ENCODE results near the gene EYS. TPM values are rescaled to one million over a fixed set of nuclear protein-coding genes. Genes with fewer than 3 reads are reported as not detected.
"Not testable (repeated sequence)": the region's sequence is repeated elsewhere in the genome, so short reads cannot be mapped to it uniquely, and the experiment has no call there.

The EYS gene
- total RNA-seq, 2 donors from 2014 or later = not detected

GRCh38 chr6:63764318-63764916 is 1942.6 kb downstream of the EYS start:
- Mint-ChIP-seq H3K27ac (no peak overlapping the region), H3K27me3 (peaks cover 14% of the 10 kb centered on the region), H3K4me1 (no peaks in the 10 kb centered on the region), H3K4me3 (no peak overlapping the region), H3K36me3 (ENCODE audit: low read depth) (no peaks in the 10 kb centered on the region)
- no peaks in the 10 kb centered on the region for H3K9me3 ChIP-seq (ENCODE audit: control insufficient read depth, low read length, poor library complexity, severe bottlenecking)
- DNase-seq (no peak), ATAC-seq (peak; percentile 49)

DNA sequence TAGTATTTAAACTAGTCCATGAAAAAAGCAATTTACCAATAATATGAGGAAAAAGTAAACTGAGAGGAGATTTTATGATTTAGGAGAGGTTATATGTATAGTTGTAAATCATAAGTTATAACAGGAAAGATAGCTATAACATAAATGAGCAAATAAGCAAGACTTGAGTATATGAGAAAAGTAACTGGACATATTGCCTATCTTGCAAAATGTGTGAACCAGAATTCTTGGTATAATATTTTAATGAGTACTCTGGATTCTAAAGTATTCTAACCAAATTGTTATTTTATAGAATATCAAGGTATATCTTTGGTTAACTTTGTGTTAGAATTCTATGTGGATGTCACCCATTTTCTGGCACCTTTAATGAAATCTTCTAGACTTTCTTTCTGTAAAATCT is 1946.8 kb downstream of the EYS start:
- no peak overlapping the region for H3K4me3 Mint-ChIP-seq
- no peak overlapping the region for H3K27ac Mint-ChIP-seq
- peaks cover 6% of the 10 kb centered on the region for H3K9me3 ChIP-seq (ENCODE audit: control insufficient read depth, low read length, poor library complexity, severe bottlenecking)
- DNase-seq (no peak), ATAC-seq (no peak)
- H3K36me3 Mint-ChIP-seq (ENCODE audit: low read depth) = peaks cover 3% of the 10 kb centered on the region
- H3K27me3 Mint-ChIP-seq = no peaks in the 10 kb centered on the region
- H3K4me1 Mint-ChIP-seq = no peaks in the 10 kb centered on the region

- DNase-seq (no peak), ATAC-seq (no peak)
- Mint-ChIP-seq H3K4me1 (no peaks in the 10 kb centered on the region), H3K27me3 (no peaks in the 10 kb centered on the region), H3K27ac (no peak overlapping the region), H3K4me3 (no peak overlapping the region), H3K36me3 (ENCODE audit: low read depth) (peaks cover 3% of the 10 kb centered on the region)
- peaks cover 6% of the 10 kb centered on the region for H3K9me3 ChIP-seq (ENCODE audit: control insufficient read depth, low read length, poor library complexity, severe bottlenecking)
These were observed 1947.4 kb downstream of the EYS start for GRCh38 chr6:63759605-63760105.

- DNase-seq (no peak), ATAC-seq (no peak)
- Mint-ChIP-seq H3K27me3 (no peaks in the 10 kb centered on the region), H3K27ac (no peak overlapping the region), H3K36me3 (ENCODE audit: low read depth) (peaks cover 3% of the 10 kb centered on the region), H3K4me1 (no peaks in the 10 kb centered on the region), H3K4me3 (no peak overlapping the region)
- peaks cover 6% of the 10 kb centered on the region for H3K9me3 ChIP-seq (ENCODE audit: control insufficient read depth, low read length, poor library complexity, severe bottlenecking)
These were observed 1949.2 kb downstream of the EYS start for GRCh38 chr6:63757826-63758225.

- not testable (repeated sequence) for H3K4me1 Mint-ChIP-seq; H3K36me3 Mint-ChIP-seq (ENCODE audit: low read depth); H3K27me3 Mint-ChIP-seq; DNase-seq; ATAC-seq; H3K4me3 Mint-ChIP-seq; H3K27ac Mint-ChIP-seq; H3K9me3 ChIP-seq (ENCODE audit: control insufficient read depth, low read length, poor library complexity, severe bottlenecking)
These were observed 1949.8 kb downstream of the EYS start for GRCh38 chr6:63757275-63757674.

GRCh38 chr6:63750400-63750799 is 1956.6 kb downstream of the EYS start:
- H3K9me3 ChIP-seq (ENCODE audit: control insufficient read depth, low read length, poor library complexity, severe bottlenecking) = no peaks in the 10 kb centered on the region
- Mint-ChIP-seq H3K36me3 (ENCODE audit: low read depth) (no peaks in the 10 kb centered on the region), H3K4me3 (no peak overlapping the region), H3K4me1 (no peaks in the 10 kb centered on the region), H3K27ac (no peak overlapping the region), H3K27me3 (no peaks in the 10 kb centered on the region)
- DNase-seq = no peak
- ATAC-seq = no peak

- DNase-seq (no peak), ATAC-seq (no peak)
- Mint-ChIP-seq H3K4me1 (peaks cover 2% of the 10 kb centered on the region), H3K36me3 (ENCODE audit: low read depth) (no peaks in the 10 kb centered on the region), H3K4me3 (no peak overlapping the region), H3K27ac (no peak overlapping the region), H3K27me3 (no peaks in the 10 kb centered on the region)
- H3K9me3 ChIP-seq (ENCODE audit: control insufficient read depth, low read length, poor library complexity, severe bottlenecking) = no peaks in the 10 kb centered on the region
These were observed 1961.2 kb downstream of the EYS start for GRCh38 chr6:63745784-63746183.

DNA sequence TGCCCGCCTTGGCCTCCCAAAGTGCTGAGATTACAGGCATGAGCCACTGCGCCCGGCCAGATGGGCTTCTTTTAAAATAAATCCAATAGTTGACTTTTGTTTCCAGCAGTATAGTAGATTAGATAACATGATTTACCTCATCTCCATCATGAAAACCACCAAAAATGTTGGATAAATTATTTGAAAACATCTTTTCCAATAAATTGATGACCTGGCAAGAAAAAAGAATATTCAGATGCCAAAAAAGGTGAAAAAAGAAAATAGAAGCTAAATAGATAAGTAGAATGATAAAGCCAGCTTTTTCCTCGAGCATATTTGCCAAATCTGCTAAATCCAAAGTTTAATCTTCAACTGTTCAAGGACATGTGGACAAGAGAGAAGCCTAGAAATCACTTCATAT is 1962.2 kb downstream of the EYS start:
- no peaks in the 10 kb centered on the region for H3K27me3 Mint-ChIP-seq
- H3K4me1 Mint-ChIP-seq = peaks cover 2% of the 10 kb centered on the region
- no peaks in the 10 kb centered on the region for H3K9me3 ChIP-seq (ENCODE audit: control insufficient read depth, low read length, poor library complexity, severe bottlenecking)
- H3K4me3 Mint-ChIP-seq = no peak overlapping the region
- no peak overlapping the region for H3K27ac Mint-ChIP-seq
- no peaks in the 10 kb centered on the region for H3K36me3 Mint-ChIP-seq (ENCODE audit: low read depth)
- ATAC-seq (no peak), DNase-seq (no peak)

- Mint-ChIP-seq H3K36me3 (ENCODE audit: low read depth) (no peaks in the 10 kb centered on the region), H3K4me1 (peaks cover 2% of the 10 kb centered on the region)
These were observed 1963.3 kb downstream of the EYS start for GRCh38 chr6:63743691-63744090.

DNA sequence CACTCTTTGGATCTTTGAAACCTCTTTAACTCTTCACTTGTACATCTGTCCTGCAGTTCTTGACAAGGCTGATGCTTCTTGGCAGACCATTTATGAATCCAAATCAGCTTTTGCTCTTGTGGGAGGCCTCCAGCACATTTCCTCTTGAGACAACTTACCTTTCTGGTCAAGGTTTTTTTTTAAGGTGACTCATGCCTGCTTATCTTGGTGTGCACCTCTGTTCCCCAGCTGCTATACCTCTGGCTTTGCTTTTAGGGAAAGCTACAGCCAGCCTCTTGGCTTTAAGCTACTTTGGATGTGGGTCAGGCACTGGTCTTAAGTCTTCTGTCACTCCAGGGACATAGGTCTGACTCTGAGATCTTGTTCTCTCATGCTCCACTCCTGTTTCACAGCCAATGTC is 1965.0 kb downstream of the EYS start:
- H3K9me3 ChIP-seq (ENCODE audit: control insufficient read depth, low read length, poor library complexity, severe bottlenecking) = no peaks in the 10 kb centered on the region
- Mint-ChIP-seq H3K27ac (peak overlapping the region; percentile 6), H3K4me3 (no peak overlapping the region), H3K27me3 (no peaks in the 10 kb centered on the region), H3K36me3 (ENCODE audit: low read depth) (no peaks in the 10 kb centered on the region), H3K4me1 (peaks cover 2% of the 10 kb centered on the region)
- ATAC-seq (no peak), DNase-seq (no peak)

More at GRCh38 chr6:63743691-63744090, 1963.3 kb downstream of the EYS start:
- Mint-ChIP-seq H3K4me3 (no peak overlapping the region), H3K27me3 (no peaks in the 10 kb centered on the region), H3K27ac (no peak overlapping the region)
- no peak for DNase-seq
- no peaks in the 10 kb centered on the region for H3K9me3 ChIP-seq (ENCODE audit: control insufficient read depth, low read length, poor library complexity, severe bottlenecking)
- ATAC-seq = no peak

- H3K36me3 Mint-ChIP-seq (ENCODE audit: low read depth) = no peaks in the 10 kb centered on the region
- no peaks in the 10 kb centered on the region for H3K9me3 ChIP-seq (ENCODE audit: control insufficient read depth, low read length, poor library complexity, severe bottlenecking)
- DNase-seq (no peak), ATAC-seq (no peak)
- H3K4me1 Mint-ChIP-seq = peaks cover 2% of the 10 kb centered on the region
- H3K4me3 Mint-ChIP-seq = no peak overlapping the region
- no peak overlapping the region for H3K27ac Mint-ChIP-seq
- H3K27me3 Mint-ChIP-seq = no peaks in the 10 kb centered on the region
These were observed 1966.3 kb downstream of the EYS start for GRCh38 chr6:63740709-63741108.

DNA sequence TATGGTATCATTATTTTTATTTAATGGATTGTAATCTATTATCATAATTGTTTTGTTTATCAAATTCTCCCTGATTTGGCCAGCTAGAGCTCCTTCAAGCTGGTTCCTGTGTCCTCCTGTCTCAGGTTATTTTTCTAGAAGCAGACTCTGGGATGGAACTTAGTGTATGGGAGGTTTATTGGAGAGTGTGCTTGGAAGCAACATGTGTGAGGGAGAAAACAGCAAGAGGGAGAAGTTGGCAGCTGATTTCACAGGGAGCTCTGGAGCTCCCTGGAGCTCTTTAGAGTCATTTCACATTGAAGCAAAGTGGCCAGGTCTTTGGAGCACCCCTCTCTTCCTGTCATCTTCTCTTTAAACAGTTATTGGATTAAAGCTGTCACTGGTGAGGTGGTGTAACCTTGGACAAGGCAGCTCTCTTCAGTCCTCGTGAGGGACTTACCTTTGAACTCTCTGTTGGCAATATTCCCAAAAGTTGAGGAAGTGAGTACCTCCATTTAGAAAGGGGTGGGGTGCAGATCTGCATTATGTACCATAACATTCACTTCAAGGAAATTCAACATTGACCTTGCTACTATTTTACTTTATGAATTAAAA is 1967.8 kb downstream of the EYS start:
- DNase-seq = no peak
- H3K27ac Mint-ChIP-seq = no peak overlapping the region
- H3K27me3 Mint-ChIP-seq = no peaks in the 10 kb centered on the region
- H3K4me3 Mint-ChIP-seq = no peak overlapping the region
- no peak for ATAC-seq
- H3K36me3 Mint-ChIP-seq (ENCODE audit: low read depth) = no peaks in the 10 kb centered on the region
- H3K4me1 Mint-ChIP-seq = peaks cover 2% of the 10 kb centered on the region
- no peaks in the 10 kb centered on the region for H3K9me3 ChIP-seq (ENCODE audit: control insufficient read depth, low read length, poor library complexity, severe bottlenecking)

GRCh38 chr6:63738190-63738589 is 1968.8 kb downstream of the EYS start:
- not testable (repeated sequence) for H3K36me3 Mint-ChIP-seq (ENCODE audit: low read depth); H3K4me3 Mint-ChIP-seq; ATAC-seq; H3K4me1 Mint-ChIP-seq; DNase-seq; H3K9me3 ChIP-seq (ENCODE audit: control insufficient read depth, low read length, poor library complexity, severe bottlenecking); H3K27me3 Mint-ChIP-seq; H3K27ac Mint-ChIP-seq

GRCh38 chr6:63734923-63735322 is 1972.1 kb downstream of the EYS start:
- ATAC-seq = no peak
- DNase-seq = no peak
- H3K4me1 Mint-ChIP-seq = no peaks in the 10 kb centered on the region
- no peak overlapping the region for H3K4me3 Mint-ChIP-seq
- H3K9me3 ChIP-seq (ENCODE audit: control insufficient read depth, low read length, poor library complexity, severe bottlenecking) = no peaks in the 10 kb centered on the region
- H3K36me3 Mint-ChIP-seq (ENCODE audit: low read depth) = no peaks in the 10 kb centered on the region
- no peak overlapping the region for H3K27ac Mint-ChIP-seq
- no peaks in the 10 kb centered on the region for H3K27me3 Mint-ChIP-seq
